HG03457 (cell line): Measurements from ENCODE around the gene WFDC6.
"Not testable (repeated sequence)": the region's sequence is repeated elsewhere in the genome, so short reads cannot be mapped to it uniquely, and the experiment has no call there.

Source experiments
- ATAC-seq: cut with Tn5 transposase; IDR thresholded peaks from one replicate; pipeline ENCODE4 v1.9.1; 2021; ENCODE audit warnings: moderate number of reproducible peaks; ENCODE audit not compliant: unreplicated experiment

Gene WFDC6

GRCh38 chr20:45539382-45539781 lies at the start of gene WFDC6:
Gene WFDC6 (minus strand): TSS chr20:45539482. CDS start chr20:45539407, 75 bp downstream.
- ATAC-seq: no peak

GRCh38 chr20:45588800-45589199 lies 49.5 kb upstream of the WFDC6 start:
- ATAC-seq: no peak

GRCh38 chr20:45585986-45586385 lies 46.7 kb upstream of the WFDC6 start:
- ATAC-seq: not testable (repeated sequence)

- ATAC-seq: not testable (repeated sequence)
Observed at GRCh38 chr20:45584294-45584693, 45.0 kb upstream of the WFDC6 start.

- ATAC-seq: no peak
Observed at GRCh38 chr20:45583502-45583901, 44.2 kb upstream of the WFDC6 start.

- ATAC-seq: no peak
Observed at GRCh38 chr20:45581702-45582101, 42.4 kb upstream of the WFDC6 start.

- no peak for ATAC-seq
Observed at GRCh38 chr20:45579184-45579583, 39.9 kb upstream of the WFDC6 start, which contains the start of gene WFDC8. Gene WFDC8 (minus strand): TSS chr20:45579284. CDS start chr20:45579247, 37 bp downstream.

- no peak for ATAC-seq
Observed at GRCh38 chr20:45578231-45578630, 38.9 kb upstream of the WFDC6 start.

- ATAC-seq: no peak
Observed at GRCh38 chr20:45576995-45577394, 37.7 kb upstream of the WFDC6 start.

- ATAC-seq: no peak
Observed at GRCh38 chr20:45575931-45576330, 36.6 kb upstream of the WFDC6 start.

GRCh38 chr20:45569650-45570049 lies 30.4 kb upstream of the WFDC6 start:
- not testable (repeated sequence) for ATAC-seq

- no peak for ATAC-seq
Observed at GRCh38 chr20:45564760-45565276, 25.5 kb upstream of the WFDC6 start.

- no peak for ATAC-seq
Observed at GRCh38 chr20:45555198-45555597, 15.9 kb upstream of the WFDC6 start.

- ATAC-seq: no peak
Observed at GRCh38 chr20:45552456-45552855, 13.2 kb upstream of the WFDC6 start.

GRCh38 chr20:45550765-45551164 lies 11.5 kb upstream of the WFDC6 start:
- no peak for ATAC-seq

GRCh38 chr20:45548410-45548809 lies 9.1 kb upstream of the WFDC6 start:
- ATAC-seq: no peak

- no peak for ATAC-seq
Observed at GRCh38 chr20:45547206-45547770, 8.0 kb upstream of the WFDC6 start, which contains the start of gene EPPIN. Gene EPPIN (minus strand): TSS chr20:45547401. CDS start chr20:45547357, 44 bp downstream.

GRCh38 chr20:45545754-45546453 lies 6.6 kb upstream of the WFDC6 start:
- no peak for ATAC-seq

- ATAC-seq: no peak
Observed at GRCh38 chr20:45545351-45545750, 6.1 kb upstream of the WFDC6 start.

- ATAC-seq: no peak
Observed at GRCh38 chr20:45538209-45538799, 978 bp downstream of the WFDC6 start.

GRCh38 chr20:45527294-45527693 lies 12.0 kb downstream of the WFDC6 start:
- ATAC-seq: no peak

- ATAC-seq: no peak
Observed at GRCh38 chr20:45523821-45524220, 15.5 kb downstream of the WFDC6 start.
